Naive thymus-derived CD4-positive, alpha-beta T cell (primary cell): ENCODE data around the gene PRKAR1A. TPM values are rescaled to one million over a fixed set of nuclear protein-coding genes. Genes with fewer than 3 reads are reported as not detected.

Source experiments
- ATAC-seq: fragments of 150-1000 bp; cut with Tn5 transposase; 2 replicates; pipeline ENCODE4 v1.10.0; 2021; ENCODE audit warnings: mild to moderate bottlenecking, moderate library complexity
- CTCF ChIA-PET: fragments of 350-600 bp; sonication (Branson Sonifier 250); formaldehyde crosslinking; loops from one replicate; lab custom pipeline; 2021; ENCODE audit warnings: antibody characterized with exemption; lab: Charles Lee
- POLR2A ChIA-PET: fragments of 350-600 bp; sonication (Branson Sonifier 250); formaldehyde crosslinking; loops from one replicate; lab custom pipeline; 2021; ENCODE audit warnings: antibody characterized with exemption, inconsistent platforms; lab: Charles Lee
- DNase-seq, 9 donors: peaks; one replicate each; pipeline versions ENCODE4 v3.0.0 to v3.0.0-alpha.2; 2020 to 2022; ENCODE audit warnings: mixed read lengths in 1 of 9
- H3K27ac ChIP-seq: one replicate; pipeline ENCODE4 v1.7.0; 2013; ENCODE audit warnings: mild to moderate bottlenecking, low read depth, low read length, moderate library complexity
- H3K27me3 ChIP-seq, 2 donors: one replicate each; pipeline ENCODE4 v1.7.0; 2013; ENCODE audit warnings: low read length in 2 of 2, mild to moderate bottlenecking in 2 of 2, moderate library complexity in 2 of 2; ENCODE audit not compliant: control insufficient read depth in 2 of 2, insufficient read depth in 2 of 2
- H3K36me3 ChIP-seq, 3 experiments: 1 replicate in 2 of 3; 2 replicates in 1 of 3; pipeline ENCODE4 v1.7.0; 2013; ENCODE audit warnings: low read length in 3 of 3, mild to moderate bottlenecking in 3 of 3, moderate library complexity in 1 of 3; ENCODE audit not compliant: insufficient read depth in 3 of 3, control insufficient read depth in 2 of 3
- H3K4me1 ChIP-seq, 2 donors: one replicate each; pipeline ENCODE4 v1.7.0; 2013; ENCODE audit warnings: low read length in 2 of 2, mild to moderate bottlenecking in 2 of 2, moderate library complexity in 1 of 2; ENCODE audit not compliant: control insufficient read depth in 2 of 2, insufficient read depth in 2 of 2
- H3K4me3 ChIP-seq: 2 replicates; pipeline ENCODE4 v1.7.0; 2013; ENCODE audit warnings: mild to moderate bottlenecking, low read length
- H3K9me3 ChIP-seq, 3 experiments: 1 replicate in 2 of 3; 2 replicates in 1 of 3; pipeline ENCODE4 v1.7.0; 2013; ENCODE audit warnings: low read length in 3 of 3; ENCODE audit not compliant: control insufficient read depth in 2 of 3
- H3K27ac Mint-ChIP-seq, 9 donors: one replicate each; pipeline ENCODE4 v1.8.0; 2020 to 2022; ENCODE audit warnings: mixed read lengths in 9 of 9, mild to moderate bottlenecking in 8 of 9, moderate library complexity in 5 of 9, inconsistent platforms in 2 of 9
- H3K27me3 Mint-ChIP-seq, 5 donors: one replicate each; pipeline ENCODE4 v1.8.0; 2021 to 2022; ENCODE audit warnings: mixed read lengths in 5 of 5, mild to moderate bottlenecking in 1 of 5
- H3K36me3 Mint-ChIP-seq, 5 donors: one replicate each; pipeline ENCODE4 v1.8.0; 2020 to 2022; ENCODE audit warnings: mixed read lengths in 5 of 5, mild to moderate bottlenecking in 3 of 5, inconsistent platforms in 1 of 5
- H3K4me1 Mint-ChIP-seq, 7 donors: one replicate each; pipeline ENCODE4 v1.8.0; 2020 to 2022; ENCODE audit warnings: mixed read lengths in 7 of 7, mild to moderate bottlenecking in 3 of 7, inconsistent platforms in 1 of 7
- H3K4me3 Mint-ChIP-seq, 10 donors: one replicate each; pipeline ENCODE4 v1.8.0; 2020 to 2022; ENCODE audit warnings: mild to moderate bottlenecking in 10 of 10, mixed read lengths in 10 of 10, moderate library complexity in 6 of 10, inconsistent platforms in 2 of 10
- H3K9me3 Mint-ChIP-seq, 11 donors: one replicate each; pipeline ENCODE4 v1.8.0; 2020 to 2022; ENCODE audit warnings: mixed read lengths in 11 of 11, mild to moderate bottlenecking in 4 of 11, inconsistent platforms in 1 of 11, moderate library complexity in 1 of 11
- intact Hi-C, 2 donors: fragments of 100-400 bp; cut with micrococcal nuclease; formaldehyde crosslinking; loops; one replicate each; pipeline ENCODE4 v1.15.1; 2023
- polyA plus RNA-seq, 2 donors: library from polyadenylated mRNA; unstranded; fragments of 300-500 nt; fragmentation: Illumina TruSeq; gene quantifications; one replicate each; pipeline ENCODE4 v1.2.3, GENCODE V29; 2021
- total RNA-seq, 6 experiments: library from RNA in 5 of 6; stranded (reverse) in 5 of 6; gene quantifications; 1 replicate in 5 of 6; 2 replicates in 1 of 6; pipeline ENCODE4 v1.2.3 and lab custom pipeline; 2021 to 2026

Gene PRKAR1A
- total and polyA plus RNA-seq, 7 experiments from 2014 or later: 115 to 224 (median 156) TPM

DNA sequence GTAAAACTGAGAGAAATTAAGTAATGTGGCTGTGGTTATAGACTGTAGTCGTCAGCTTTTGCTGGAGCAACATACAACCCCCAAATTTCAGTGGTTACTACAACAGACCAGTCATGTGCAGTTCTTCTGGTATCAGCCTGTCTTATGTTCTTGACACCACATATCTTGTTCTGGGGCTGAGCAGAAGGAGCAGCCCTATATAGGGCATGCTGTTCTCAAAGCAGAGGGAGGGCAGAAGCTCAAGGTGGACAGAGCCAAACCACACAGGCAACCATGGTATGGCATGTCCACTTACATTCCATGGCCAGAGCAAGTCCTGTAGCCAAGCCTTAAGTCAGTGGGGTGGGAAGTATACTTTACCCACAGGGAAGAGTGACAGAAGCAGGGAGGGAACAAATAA, 7.7 kb downstream of the PRKAR1A start:
- Mint-ChIP-seq H3K27me3 (no peaks in the 10 kb centered on the region), H3K36me3 (peaks cover 17 to 60% (median 40%) of the 10 kb centered on the region in 5 donors), H3K9me3 (no peaks in the 10 kb centered on the region), H3K27ac (peak overlapping the region in 3 of 9 donors; percentile 5 to 80 (median 78)), H3K4me1 (peaks cover 18 to 63% (median 41%) of the 10 kb centered on the region in 7 donors), H3K4me3 (peak overlapping the region in 2 of 10 donors; percentile 31 to 36)
- ChIA-PET CTCF (no interaction called here), POLR2A (no interaction called here)
- no peaks in the 10 kb centered on the region for H3K27me3 ChIP-seq
- no peaks in the 10 kb centered on the region for H3K4me1 ChIP-seq
- peaks cover 14 to 43% (median 17%) of the 10 kb centered on the region in 3 experiments for H3K36me3 ChIP-seq
- no peak overlapping the region for H3K27ac ChIP-seq
- no peak for DNase-seq
- H3K9me3 ChIP-seq: no peaks in the 10 kb centered on the region
- ATAC-seq: peak; percentile 26
- no peak overlapping the region for H3K4me3 ChIP-seq
- intact Hi-C loops: loop anchor here in 1 of 2 donors (10.0 kb wide), 1 partner anchor 895 kb away; the partner anchor contains the start of gene MAP2K6

GRCh38 chr17:68522266-68522665, 10.0 kb downstream of the PRKAR1A start:
- H3K27ac Mint-ChIP-seq: peak overlapping the region in 2 of 9 donors; percentile 19 to 32

GRCh38 chr17:68526548-68526947, 14.3 kb downstream of the PRKAR1A start:
- Mint-ChIP-seq H3K4me3 (no peak overlapping the region), H3K9me3 (no peaks in the 10 kb centered on the region), H3K36me3 (peaks cover 10 to 85% (median 44%) of the 10 kb centered on the region in 5 donors), H3K4me1 (peaks cover 0 to 38% (median 13%) of the 10 kb centered on the region in 7 donors), H3K27me3 (no peaks in the 10 kb centered on the region), H3K27ac (peak overlapping the region in 1 of 9 donors; percentile 9)
- Histone ChIP-seq H3K36me3 (peaks cover 26 to 69% (median 67%) of the 10 kb centered on the region in 3 experiments), H3K9me3 (no peaks in the 10 kb centered on the region), H3K27me3 (no peaks in the 10 kb centered on the region), H3K4me3 (no peak overlapping the region), H3K27ac (no peak overlapping the region), H3K4me1 (no peaks in the 10 kb centered on the region)
- intact Hi-C loops: no loop called here
- POLR2A ChIA-PET: no interaction called here
- ATAC-seq: no peak
- DNase-seq: no peak
- CTCF ChIA-PET: no interaction called here

More at GRCh38 chr17:68522266-68522665, 10.0 kb downstream of the PRKAR1A start:
- Histone ChIP-seq H3K9me3 (no peaks in the 10 kb centered on the region), H3K4me3 (no peak overlapping the region), H3K27me3 (no peaks in the 10 kb centered on the region), H3K27ac (no peak overlapping the region), H3K36me3 (peaks cover 6 to 51% (median 32%) of the 10 kb centered on the region in 3 experiments), H3K4me1 (no peaks in the 10 kb centered on the region)
- Mint-ChIP-seq H3K9me3 (no peaks in the 10 kb centered on the region), H3K4me3 (no peak overlapping the region), H3K4me1 (peaks cover 16 to 57% (median 33%) of the 10 kb centered on the region in 7 donors), H3K36me3 (peaks cover 11 to 64% (median 34%) of the 10 kb centered on the region in 5 donors), H3K27me3 (no peaks in the 10 kb centered on the region)
- ChIA-PET CTCF (no interaction called here), POLR2A (no interaction called here)
- ATAC-seq: no peak
- intact Hi-C loops: no loop called here
- no peak for DNase-seq

- DNase-seq (no peak), ATAC-seq (no peak)
- H3K27me3 Mint-ChIP-seq: no peaks in the 10 kb centered on the region
- intact Hi-C loops: no loop called here
- no peak overlapping the region for H3K4me3 Mint-ChIP-seq
- peaks cover 8 to 82% (median 43%) of the 10 kb centered on the region in 5 donors for H3K36me3 Mint-ChIP-seq
- no peaks in the 10 kb centered on the region for H3K9me3 ChIP-seq
- peaks cover 26 to 69% (median 68%) of the 10 kb centered on the region in 3 experiments for H3K36me3 ChIP-seq
- H3K4me3 ChIP-seq: no peak overlapping the region
- H3K27ac ChIP-seq: no peak overlapping the region
- POLR2A ChIA-PET: no interaction called here
- CTCF ChIA-PET: no interaction called here
- H3K27ac Mint-ChIP-seq: peak overlapping the region in 1 of 9 donors; percentile 1
- peaks cover 0 to 32% (median 9%) of the 10 kb centered on the region in 7 donors for H3K4me1 Mint-ChIP-seq
- no peaks in the 10 kb centered on the region for H3K4me1 ChIP-seq
- H3K27me3 ChIP-seq: no peaks in the 10 kb centered on the region
- no peaks in the 10 kb centered on the region for H3K9me3 Mint-ChIP-seq
Observed at GRCh38 chr17:68527314-68527713, 15.1 kb downstream of the PRKAR1A start.

GRCh38 chr17:68531252-68531651, 19.0 kb downstream of the PRKAR1A start:
- Mint-ChIP-seq H3K27ac (peak overlapping the region in 2 of 9 donors; percentile 51 to 54), H3K4me3 (no peak overlapping the region), H3K27me3 (no peaks in the 10 kb centered on the region), H3K9me3 (no peaks in the 10 kb centered on the region), H3K36me3 (peaks cover 4 to 62% (median 41%) of the 10 kb centered on the region in 5 donors), H3K4me1 (peaks cover 0 to 20% (median 0%) of the 10 kb centered on the region in 7 donors)
- ChIA-PET CTCF (no interaction called here), POLR2A (no interaction called here)
- no peak for DNase-seq
- intact Hi-C loops: loop anchor here in 1 of 2 donors (5.0 to 10.0 kb wide), 3 partner anchors 84 to 714 kb away; no protein-coding TSS in a partner anchor
- no peak overlapping the region for H3K27ac ChIP-seq
- no peaks in the 10 kb centered on the region for H3K9me3 ChIP-seq
- ATAC-seq: no peak
- peaks cover 24 to 64% (median 52%) of the 10 kb centered on the region in 3 experiments for H3K36me3 ChIP-seq
- no peaks in the 10 kb centered on the region for H3K4me1 ChIP-seq
- no peaks in the 10 kb centered on the region for H3K27me3 ChIP-seq
- no peak overlapping the region for H3K4me3 ChIP-seq

GRCh38 chr17:68532826-68533225, 20.6 kb downstream of the PRKAR1A start:
- H3K36me3 Mint-ChIP-seq: peaks cover 4 to 47% (median 33%) of the 10 kb centered on the region in 5 donors
- DNase-seq (no peak), ATAC-seq (no peak)
- no peaks in the 10 kb centered on the region for H3K27me3 Mint-ChIP-seq
- H3K9me3 Mint-ChIP-seq: no peaks in the 10 kb centered on the region
- ChIA-PET CTCF (interaction anchor here (0.8 kb wide), 1 partner anchor 14 kb away, joined by 3 read pairs; no protein-coding TSS in a partner anchor), POLR2A (no interaction called here)
- no peak overlapping the region for H3K4me3 Mint-ChIP-seq
- intact Hi-C loops: loop anchor here in 1 of 2 donors (5.0 to 10.0 kb wide), 3 partner anchors 82 to 712 kb away; no protein-coding TSS in a partner anchor
- Histone ChIP-seq H3K36me3 (peaks cover 23 to 64% (median 39%) of the 10 kb centered on the region in 3 experiments), H3K4me3 (no peak overlapping the region), H3K9me3 (no peaks in the 10 kb centered on the region), H3K4me1 (no peaks in the 10 kb centered on the region), H3K27ac (no peak overlapping the region), H3K27me3 (no peaks in the 10 kb centered on the region)
- peaks cover 0 to 9% (median 0%) of the 10 kb centered on the region in 7 donors for H3K4me1 Mint-ChIP-seq
- H3K27ac Mint-ChIP-seq: peak overlapping the region in 1 of 9 donors; percentile 19
